Measurements from ENCODE around the gene CIROP.
"Not testable (repeated sequence)": the region's sequence is repeated elsewhere in the genome, so short reads cannot be mapped to it uniquely, and the experiment has no call there.

Gene CIROP

DNA sequence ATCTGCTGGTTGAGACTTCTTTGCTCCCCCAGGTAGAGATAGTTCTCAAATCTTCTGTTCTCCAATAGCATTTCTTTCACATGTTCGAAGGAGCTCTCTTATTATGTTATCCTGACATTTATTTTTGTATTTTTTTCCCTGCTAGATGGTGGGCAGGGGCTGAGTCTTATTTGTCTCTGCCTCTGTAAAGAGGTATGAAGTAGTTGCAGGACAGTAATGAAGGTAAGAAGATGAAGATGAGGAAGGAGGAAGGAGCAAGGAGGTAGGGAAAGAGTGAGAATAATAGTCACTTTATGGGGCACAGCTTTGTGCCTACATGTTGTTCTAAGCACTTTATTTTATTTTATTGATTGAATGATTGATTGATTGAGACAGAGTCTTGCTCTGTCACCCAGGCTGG lies 5.0 kb upstream of the CIROP start:
- H3K4me3 ChIP-seq (ENCODE audit: low read depth, low read length), result no peak overlapping the region
- DNase-seq (ENCODE audit: low read depth), result no peak
- TF ChIP-seq, protein P1, sequence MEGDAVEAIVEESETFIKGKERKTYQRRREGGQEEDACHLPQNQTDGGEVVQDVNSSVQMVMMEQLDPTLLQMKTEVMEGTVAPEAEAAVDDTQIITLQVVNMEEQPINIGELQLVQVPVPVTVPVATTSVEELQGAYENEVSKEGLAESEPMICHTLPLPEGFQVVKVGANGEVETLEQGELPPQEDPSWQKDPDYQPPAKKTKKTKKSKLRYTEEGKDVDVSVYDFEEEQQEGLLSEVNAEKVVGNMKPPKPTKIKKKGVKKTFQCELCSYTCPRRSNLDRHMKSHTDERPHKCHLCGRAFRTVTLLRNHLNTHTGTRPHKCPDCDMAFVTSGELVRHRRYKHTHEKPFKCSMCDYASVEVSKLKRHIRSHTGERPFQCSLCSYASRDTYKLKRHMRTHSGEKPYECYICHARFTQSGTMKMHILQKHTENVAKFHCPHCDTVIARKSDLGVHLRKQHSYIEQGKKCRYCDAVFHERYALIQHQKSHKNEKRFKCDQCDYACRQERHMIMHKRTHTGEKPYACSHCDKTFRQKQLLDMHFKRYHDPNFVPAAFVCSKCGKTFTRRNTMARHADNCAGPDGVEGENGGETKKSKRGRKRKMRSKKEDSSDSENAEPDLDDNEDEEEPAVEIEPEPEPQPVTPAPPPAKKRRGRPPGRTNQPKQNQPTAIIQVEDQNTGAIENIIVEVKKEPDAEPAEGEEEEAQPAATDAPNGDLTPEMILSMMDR (IDR thresholded peaks at IDR 0.05; ENCODE audit: insufficient read depth, low read depth, low read length, missing control alignments), result no peak

DNA sequence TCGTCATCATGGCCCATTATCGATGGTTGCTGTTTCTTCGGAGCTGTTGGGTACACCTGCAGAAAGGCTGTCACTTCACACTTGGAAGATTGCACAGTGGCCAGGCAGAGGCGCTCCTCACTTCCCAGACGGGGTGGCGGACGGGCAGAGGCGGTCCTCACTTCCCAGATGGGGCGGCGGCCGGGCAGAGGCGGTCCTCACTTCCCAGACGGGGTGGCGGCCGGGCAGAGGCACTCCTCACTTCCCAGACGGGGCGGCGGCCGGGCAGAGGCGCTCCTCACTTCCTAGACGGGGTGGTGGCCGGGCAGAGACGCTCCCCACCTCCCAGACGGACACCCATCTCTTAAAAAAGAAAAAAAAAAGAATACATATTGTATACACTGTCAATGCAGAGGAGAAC lies 3.4 kb upstream of the CIROP start:
- not testable (repeated sequence) for H3K4me3 ChIP-seq (ENCODE audit: low read depth, low read length); DNase-seq (ENCODE audit: low read depth)

DNA sequence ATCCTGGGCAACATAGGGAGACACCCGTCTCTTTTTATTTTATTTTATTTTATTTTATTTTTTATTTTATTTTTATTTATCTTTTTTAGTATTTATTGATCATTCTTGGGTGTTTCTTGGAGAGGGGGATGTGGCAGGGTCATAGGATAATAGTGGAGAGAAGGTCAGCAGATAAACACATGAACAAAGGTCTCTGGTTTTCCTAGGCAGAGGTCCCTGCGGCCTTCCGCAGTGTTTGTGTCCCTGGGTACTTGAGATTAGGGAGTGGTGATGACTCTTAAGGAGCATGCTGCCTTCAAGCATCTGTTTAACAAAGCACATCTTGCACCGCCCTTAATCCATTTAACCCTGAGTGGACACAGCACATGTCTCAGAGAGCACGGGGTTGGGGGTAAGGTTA lies 2.8 kb upstream of the CIROP start:
- not testable (repeated sequence) for H3K4me3 ChIP-seq (ENCODE audit: low read depth, low read length)

DNA sequence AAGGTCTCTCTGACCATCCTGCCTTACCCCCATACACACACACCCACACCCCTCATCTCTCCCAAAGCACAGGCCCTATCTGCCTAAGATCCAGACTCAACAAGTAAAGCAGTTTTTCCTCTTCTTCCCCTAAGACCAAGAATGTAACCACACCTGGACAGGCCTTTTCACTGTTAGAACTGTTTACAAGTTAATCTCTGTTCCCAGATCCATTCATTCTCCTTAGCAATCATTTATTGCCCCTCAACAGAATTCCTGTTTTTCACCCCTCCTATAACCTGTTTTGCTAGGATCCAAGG lies 1.9 kb upstream of the CIROP start:
- TF ChIP-seq, protein P1 (IDR thresholded peaks at IDR 0.05; ENCODE audit: insufficient read depth, low read depth, low read length, missing control alignments), result no peak
- H3K4me3 ChIP-seq (ENCODE audit: low read depth, low read length), result no peak overlapping the region
- no peak for DNase-seq (ENCODE audit: low read depth)

More for the DNA sequence above, 2.8 kb upstream of the CIROP start:
- DNase-seq (ENCODE audit: low read depth), result not testable (repeated sequence)

DNA sequence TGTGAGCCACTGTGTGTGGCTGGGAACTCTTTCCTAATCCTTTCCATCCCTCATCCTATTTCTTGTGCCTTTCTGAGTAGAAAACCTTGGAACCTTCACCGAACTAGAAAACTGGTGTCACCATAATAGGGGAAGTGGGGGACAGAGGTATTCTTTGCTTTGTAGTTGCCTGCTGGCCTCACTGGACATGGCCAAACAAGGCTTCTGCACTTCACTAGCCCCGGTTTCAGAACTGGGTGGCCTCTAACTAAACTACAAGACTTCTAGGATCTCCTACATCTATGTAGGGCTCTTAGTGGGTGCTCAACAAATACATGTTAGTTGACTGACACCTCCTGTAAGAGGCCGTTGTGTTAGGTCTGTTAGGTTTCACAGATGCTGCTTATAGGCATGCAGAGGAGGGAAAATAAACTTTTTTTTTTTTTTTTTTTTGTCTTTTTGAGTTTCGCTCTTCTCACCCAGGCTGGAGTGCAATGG lies 597 bp upstream of the CIROP start:
- no peak for DNase-seq (ENCODE audit: low read depth)
- TF ChIP-seq, protein P1 (IDR thresholded peaks at IDR 0.05; ENCODE audit: insufficient read depth, low read depth, low read length, missing control alignments), result no peak
- H3K4me3 ChIP-seq (ENCODE audit: low read depth, low read length), result no peak overlapping the region

GRCh38 chr14:23104070-23104590 lies 659 bp downstream of the CIROP start:
- no peak for DNase-seq (ENCODE audit: low read depth)
- H3K4me3 ChIP-seq (ENCODE audit: low read depth, low read length), result no peak overlapping the region
- TF ChIP-seq, protein P1 (IDR thresholded peaks at IDR 0.05; ENCODE audit: insufficient read depth, low read depth, low read length, missing control alignments), result no peak

DNA sequence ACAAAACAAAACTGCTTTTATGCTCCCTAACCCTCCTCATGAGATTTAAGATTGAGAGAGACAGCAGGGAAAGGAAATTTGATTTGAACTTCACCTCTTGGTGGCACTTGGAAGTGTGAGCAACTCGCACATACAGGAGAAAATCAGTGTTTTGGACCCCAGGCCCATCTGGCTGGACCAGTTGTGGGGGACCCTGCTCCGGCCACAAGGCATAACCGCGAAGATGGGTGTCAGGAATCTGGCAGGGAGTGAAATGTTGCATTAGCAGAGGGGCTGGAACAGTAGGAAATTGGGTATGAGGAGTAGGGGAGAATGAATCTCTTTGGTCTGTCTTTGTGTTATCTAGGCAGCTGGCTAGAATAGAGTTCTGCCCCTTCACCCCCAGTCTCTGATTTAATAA lies 1.2 kb downstream of the CIROP start:
- no peak for DNase-seq (ENCODE audit: low read depth)
- TF ChIP-seq, protein P1 (IDR thresholded peaks at IDR 0.05; ENCODE audit: insufficient read depth, low read depth, low read length, missing control alignments), result no peak
- H3K4me3 ChIP-seq (ENCODE audit: low read depth, low read length), result no peak overlapping the region

DNA sequence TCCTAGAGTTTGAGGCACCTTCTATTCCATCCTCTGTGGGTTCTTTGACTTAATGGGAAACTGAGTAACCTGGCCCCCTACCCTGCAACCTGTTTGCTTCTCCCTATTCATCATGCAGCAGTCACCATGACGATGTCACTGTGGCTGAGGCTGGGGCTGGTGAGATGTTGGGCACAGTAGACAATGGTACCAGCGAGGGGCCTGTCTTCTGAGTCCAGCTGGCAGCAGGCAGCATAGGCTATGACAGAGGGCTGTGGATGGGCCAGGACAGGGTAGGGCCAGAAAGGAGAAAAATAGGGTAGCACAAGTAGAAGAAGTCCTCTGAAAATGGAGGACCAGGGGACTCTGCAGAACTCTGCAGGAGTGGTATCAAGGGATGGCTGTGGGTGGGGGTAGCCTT lies 2.0 kb downstream of the CIROP start:
- H3K4me3 ChIP-seq (ENCODE audit: low read depth, low read length), result no peak overlapping the region
- DNase-seq (ENCODE audit: low read depth), result no peak
- TF ChIP-seq, protein P1 (IDR thresholded peaks at IDR 0.05; ENCODE audit: insufficient read depth, low read depth, low read length, missing control alignments), result no peak

All from GM12865 (cell line).